WERI-Rb-1 (cell line): Measurements from ENCODE around the gene IFT81.

Source experiments
- DNase-seq: peaks from one replicate; pipeline ENCODE4 v3.0.0-alpha.2; 2020
- H3K27ac ChIP-seq: fragments of 250-450 bp; sonication (Bioruptor Pico); 2 replicates; pipeline ENCODE4 v1.5.1; 2020; ENCODE audit warnings: mild to moderate bottlenecking, moderate library complexity
- H3K27me3 ChIP-seq: fragments of 250-450 bp; sonication (Bioruptor Pico); 2 replicates; pipeline ENCODE4 v1.5.1; 2021; ENCODE audit warnings: mild to moderate bottlenecking, low read depth, moderate library complexity; ENCODE audit not compliant: insufficient read depth, severe bottlenecking
- H3K36me3 ChIP-seq: fragments of 250-450 bp; sonication (Bioruptor Pico); 2 replicates; pipeline ENCODE4 v1.5.1; 2020; ENCODE audit warnings: mild to moderate bottlenecking, moderate library complexity
- H3K4me3 ChIP-seq: 2 replicates; pipeline ENCODE4 v1.5.1; 2011; ENCODE audit warnings: low read depth, mild to moderate bottlenecking, control low read depth, low read length
- H3K9me3 ChIP-seq: fragments of 250-450 bp; sonication (Bioruptor Pico); 2 replicates; pipeline ENCODE4 v1.5.1; 2021; ENCODE audit warnings: mild to moderate bottlenecking, moderate library complexity; ENCODE audit not compliant: severe bottlenecking
- CTCF ChIP-seq: IDR thresholded peaks from 2 replicates; pipeline ENCODE4 v1.5.1; 2011; ENCODE audit warnings: low read depth, mild to moderate bottlenecking, control low read depth, inconsistent platforms, low read length

Gene IFT81

DNA sequence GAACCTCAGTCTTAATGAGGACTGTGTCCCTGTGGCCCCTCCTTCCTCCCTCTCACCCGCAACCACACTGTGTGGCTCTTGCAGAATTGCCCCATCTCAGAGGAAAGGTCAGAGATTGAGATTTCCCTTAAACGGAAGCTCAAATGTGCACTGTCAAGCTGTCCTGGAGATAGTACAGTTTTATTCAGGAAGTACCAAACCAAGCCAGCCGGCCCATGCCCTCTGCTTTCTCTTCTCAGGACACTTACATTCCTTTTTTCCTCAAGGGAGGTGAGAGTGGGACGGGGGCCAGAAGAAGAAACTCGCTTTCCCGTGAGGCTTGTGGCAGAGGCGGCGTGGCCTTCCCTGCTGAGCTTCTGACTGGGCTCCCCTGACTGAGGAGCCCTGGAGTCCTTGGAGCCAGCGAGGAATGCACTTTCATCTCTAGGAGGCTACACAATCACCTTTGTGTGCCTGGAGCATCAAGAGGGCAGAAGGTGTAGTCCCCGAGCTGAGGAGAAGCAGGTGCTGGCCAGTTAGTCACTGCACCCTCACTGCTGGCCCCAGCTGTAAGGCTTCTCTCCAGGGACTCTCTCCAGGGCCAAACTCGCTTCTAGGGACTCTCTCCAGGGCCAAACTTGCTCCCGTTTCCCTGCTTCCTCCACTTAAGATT lies 132.7 kb downstream of the IFT81 start:
- DNase-seq: no peak
- no peaks in the 10 kb centered on the region for H3K36me3 ChIP-seq
- H3K27ac ChIP-seq: no peak overlapping the region
- TF ChIP-seq CTCF: no peak
- H3K27me3 ChIP-seq: no peaks in the 10 kb centered on the region
- no peaks in the 10 kb centered on the region for H3K9me3 ChIP-seq
- H3K4me3 ChIP-seq: no peak overlapping the region

GRCh38 chr12:110258466-110258865 lies 134.3 kb downstream of the IFT81 start:
- no peaks in the 10 kb centered on the region for H3K9me3 ChIP-seq
- DNase-seq: no peak
- no peak overlapping the region for H3K27ac ChIP-seq
- no peak for TF ChIP-seq CTCF
- no peaks in the 10 kb centered on the region for H3K36me3 ChIP-seq
- no peak overlapping the region for H3K4me3 ChIP-seq
- no peaks in the 10 kb centered on the region for H3K27me3 ChIP-seq

GRCh38 chr12:110262442-110263388 lies 138.6 kb downstream of the IFT81 start:
- DNase-seq: no peak
- TF ChIP-seq CTCF: no peak
- no peaks in the 10 kb centered on the region for H3K9me3 ChIP-seq

DNA sequence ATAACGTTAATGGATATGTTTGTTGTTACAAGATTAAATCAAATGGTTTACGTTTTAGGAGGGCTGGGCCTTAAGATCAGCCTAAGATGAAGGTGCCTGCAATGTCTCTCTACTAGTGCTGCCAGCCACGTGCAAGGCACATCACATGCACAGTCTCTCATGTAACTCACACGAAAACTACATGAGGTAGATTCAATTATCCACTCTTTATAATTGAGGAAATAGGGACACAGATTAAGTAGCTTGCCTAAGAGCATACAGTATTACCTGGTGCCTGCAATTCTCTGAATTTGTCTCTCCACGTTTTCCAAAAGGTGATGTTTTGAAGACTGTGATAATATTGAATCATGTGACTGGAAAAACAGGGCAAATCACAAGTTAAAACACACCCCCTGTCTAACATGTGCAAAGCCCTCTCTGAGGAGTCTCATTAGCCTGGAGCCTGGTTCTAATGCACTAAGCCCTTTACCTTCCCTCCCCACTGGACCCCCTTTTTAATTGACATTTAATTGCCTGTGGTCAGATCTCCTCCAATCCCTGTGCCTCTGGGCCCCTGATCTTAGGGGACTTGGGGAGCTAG lies 142.3 kb downstream of the IFT81 start:
- H3K27me3 ChIP-seq: no peaks in the 10 kb centered on the region
- no peaks in the 10 kb centered on the region for H3K36me3 ChIP-seq
- no peak overlapping the region for H3K4me3 ChIP-seq
- no peaks in the 10 kb centered on the region for H3K9me3 ChIP-seq
- no peak for DNase-seq
- H3K27ac ChIP-seq: peak overlapping the region; percentile 19; the same call in 1 of the 2 replicates
- TF ChIP-seq CTCF: no peak

More at GRCh38 chr12:110262442-110263388, 138.6 kb downstream of the IFT81 start:
- Histone ChIP-seq H3K36me3 (no peaks in the 10 kb centered on the region), H3K27ac (no peak overlapping the region), H3K4me3 (no peak overlapping the region), H3K27me3 (no peaks in the 10 kb centered on the region)

- H3K4me3 ChIP-seq: no peak overlapping the region
- no peaks in the 10 kb centered on the region for H3K9me3 ChIP-seq
- peak; percentile 44 for DNase-seq
- H3K36me3 ChIP-seq: no peaks in the 10 kb centered on the region
- no peak for TF ChIP-seq CTCF
- H3K27me3 ChIP-seq: no peaks in the 10 kb centered on the region
- peak overlapping the region; percentile 19; the same call in 1 of the 2 replicates for H3K27ac ChIP-seq
These were observed 142.9 kb downstream of the IFT81 start for GRCh38 chr12:110266980-110267620.
